HG02973 (cell line): ENCODE data around the gene TUBB.
"Not testable (repeated sequence)": the region's sequence is repeated elsewhere in the genome, so short reads cannot be mapped to it uniquely, and the experiment has no call there.

Experiments
- ATAC-seq: cut with Tn5 transposase; IDR thresholded peaks from one replicate; pipeline ENCODE4 v1.9.1; 2021; ENCODE audit warnings: moderate library complexity; ENCODE audit not compliant: unreplicated experiment

TUBB gene

DNA sequence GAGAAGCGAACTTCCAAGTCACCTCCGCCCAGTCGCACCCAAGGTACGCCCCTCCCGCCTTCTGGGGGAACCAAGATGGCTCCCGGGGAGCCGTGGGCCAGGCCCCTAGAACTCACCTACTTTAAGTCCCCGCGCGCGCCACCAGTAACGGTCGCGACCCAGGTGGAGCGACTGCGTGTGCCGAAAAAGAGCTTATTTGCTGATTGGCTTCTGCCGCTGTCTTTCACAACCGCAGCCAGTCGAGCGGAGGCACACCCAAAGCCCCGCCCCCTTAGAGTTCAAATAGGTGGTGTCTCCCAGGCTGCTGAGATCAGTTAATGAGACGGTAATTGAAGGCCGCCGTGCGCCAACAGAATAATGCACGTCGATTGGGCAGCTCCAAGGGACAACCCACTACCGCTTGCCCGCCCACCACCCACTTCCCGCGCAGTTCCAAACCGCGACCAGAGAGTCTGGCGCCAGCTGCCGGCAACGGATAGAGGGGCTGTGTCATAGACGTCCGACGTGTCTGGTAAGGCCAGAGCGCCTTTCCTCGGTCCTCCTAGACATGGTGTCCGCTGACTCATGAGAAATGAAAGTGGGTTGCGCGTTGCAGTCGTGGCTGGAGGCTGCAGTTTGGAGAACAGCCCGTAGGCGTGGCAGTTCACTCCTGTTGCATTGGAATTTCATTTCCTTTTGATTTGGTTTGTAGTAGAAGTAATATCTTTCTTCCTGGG, 2.9 kb upstream of the TUBB start, which contains the start of gene MDC1:
MDC1 (minus strand) TSS at position 153 of the 716 bp plus-strand sequence. CDS start 2,106 bp downstream, outside the sequence.
- ATAC-seq, result peak; percentile 55

GRCh38 chr6:30717845-30718720, 2.1 kb upstream of the TUBB start:
- not testable (repeated sequence) for ATAC-seq

GRCh38 chr6:30719356-30719755, 796 bp upstream of the TUBB start:
- ATAC-seq, result no peak

DNA sequence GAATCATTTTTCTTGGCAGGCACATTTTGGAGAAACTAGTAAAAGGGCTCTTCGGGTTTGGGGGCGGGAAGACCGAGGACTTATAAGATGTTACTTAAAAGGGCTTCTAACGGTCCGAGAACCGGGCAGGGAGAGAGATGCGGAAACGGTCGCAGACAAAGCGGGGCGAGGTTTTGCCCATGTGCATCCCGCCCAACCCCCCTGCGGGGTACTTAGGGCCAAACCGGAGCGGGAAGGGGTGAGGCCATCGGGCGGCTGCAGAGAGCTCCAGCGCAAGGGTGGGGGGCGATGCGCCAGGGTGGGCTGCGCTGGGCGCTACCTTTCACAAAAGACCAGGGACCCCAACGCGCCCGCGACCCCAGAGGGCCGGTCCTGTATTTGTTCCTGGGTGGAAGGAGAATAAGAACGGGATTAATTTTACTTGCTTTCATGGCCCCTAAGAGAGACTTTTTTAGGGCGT, 616 bp downstream of the TUBB start:
- no peak for ATAC-seq

- no peak for ATAC-seq
Measured at GRCh38 chr6:30721198-30722024, 1.3 kb downstream of the TUBB start.

DNA sequence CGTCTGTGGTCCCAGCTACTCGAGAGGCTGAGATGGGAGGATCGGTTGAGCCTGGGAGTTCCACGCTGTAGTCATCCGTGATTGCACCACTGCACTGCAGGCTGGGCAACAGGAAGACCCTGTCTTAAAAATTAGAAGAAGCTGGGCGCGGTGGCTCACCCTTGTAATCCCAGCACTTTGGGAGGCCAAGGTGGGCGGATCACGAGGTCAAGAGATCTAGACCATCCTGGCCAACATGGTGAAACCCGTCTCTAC, 1.8 kb downstream of the TUBB start:
- ATAC-seq, result not testable (repeated sequence)

GRCh38 chr6:30722280-30723112, 2.3 kb downstream of the TUBB start:
- no peak for ATAC-seq

- ATAC-seq, result not testable (repeated sequence)
Measured at GRCh38 chr6:30723159-30723842, 3.1 kb downstream of the TUBB start.

DNA sequence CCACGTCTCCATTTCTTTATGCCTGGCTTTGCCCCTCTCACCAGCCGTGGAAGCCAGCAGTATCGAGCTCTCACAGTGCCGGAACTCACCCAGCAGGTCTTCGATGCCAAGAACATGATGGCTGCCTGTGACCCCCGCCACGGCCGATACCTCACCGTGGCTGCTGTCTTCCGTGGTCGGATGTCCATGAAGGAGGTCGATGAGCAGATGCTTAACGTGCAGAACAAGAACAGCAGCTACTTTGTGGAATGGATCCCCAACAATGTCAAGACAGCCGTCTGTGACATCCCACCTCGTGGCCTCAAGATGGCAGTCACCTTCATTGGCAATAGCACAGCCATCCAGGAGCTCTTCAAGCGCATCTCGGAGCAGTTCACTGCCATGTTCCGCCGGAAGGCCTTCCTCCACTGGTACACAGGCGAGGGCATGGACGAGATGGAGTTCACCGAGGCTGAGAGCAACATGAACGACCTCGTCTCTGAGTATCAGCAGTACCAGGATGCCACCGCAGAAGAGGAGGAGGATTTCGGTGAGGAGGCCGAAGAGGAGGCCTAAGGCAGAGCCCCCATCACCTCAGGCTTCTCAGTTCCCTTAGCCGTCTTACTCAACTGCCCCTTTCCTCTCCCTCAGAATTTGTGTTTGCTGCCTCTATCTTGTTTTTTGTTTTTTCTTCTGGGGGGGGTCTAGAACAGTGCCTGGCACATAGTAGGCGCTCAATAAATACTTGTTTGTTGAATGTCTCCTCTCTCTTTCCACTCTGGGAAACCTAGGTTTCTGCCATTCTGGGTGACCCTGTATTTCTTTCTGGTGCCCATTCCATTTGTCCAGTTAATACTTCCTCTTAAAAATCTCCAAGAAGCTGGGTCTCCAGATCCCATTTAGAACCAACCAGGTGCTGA, 3.9 kb downstream of the TUBB start:
- ATAC-seq, result not testable (repeated sequence)

DNA sequence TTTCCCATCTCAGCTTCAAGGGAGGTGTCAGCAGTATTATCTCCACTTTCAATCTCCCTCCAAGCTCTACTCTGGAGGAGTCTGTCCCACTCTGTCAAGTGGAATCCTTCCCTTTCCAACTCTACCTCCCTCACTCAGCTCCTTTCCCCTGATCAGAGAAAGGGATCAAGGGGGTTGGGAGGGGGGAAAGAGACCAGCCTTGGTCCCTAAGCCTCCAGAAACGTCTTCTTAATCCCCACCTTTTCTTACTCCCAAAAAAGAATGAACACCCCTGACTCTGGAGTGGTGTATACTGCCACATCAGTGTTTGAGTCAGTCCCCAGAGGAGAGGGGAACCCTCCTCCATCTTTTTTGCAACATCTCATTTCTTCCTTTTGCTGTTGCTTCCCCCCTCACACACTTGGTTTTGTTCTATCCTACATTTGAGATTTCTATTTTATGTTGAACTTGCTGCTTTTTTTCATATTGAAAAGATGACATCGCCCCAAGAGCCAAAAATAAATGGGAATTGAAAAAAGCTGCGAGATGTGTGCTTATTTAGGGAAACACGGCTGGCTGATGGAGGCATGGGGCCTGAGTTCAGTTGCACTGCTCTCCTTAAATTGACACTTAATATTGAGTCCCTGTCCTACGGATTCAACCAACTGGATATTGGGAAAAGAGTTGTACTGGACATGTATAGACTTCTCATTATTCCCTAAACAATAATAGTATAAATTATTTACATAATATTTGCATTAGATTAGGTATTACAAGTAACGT, 4.9 kb downstream of the TUBB start:
- ATAC-seq, result no peak

DNA sequence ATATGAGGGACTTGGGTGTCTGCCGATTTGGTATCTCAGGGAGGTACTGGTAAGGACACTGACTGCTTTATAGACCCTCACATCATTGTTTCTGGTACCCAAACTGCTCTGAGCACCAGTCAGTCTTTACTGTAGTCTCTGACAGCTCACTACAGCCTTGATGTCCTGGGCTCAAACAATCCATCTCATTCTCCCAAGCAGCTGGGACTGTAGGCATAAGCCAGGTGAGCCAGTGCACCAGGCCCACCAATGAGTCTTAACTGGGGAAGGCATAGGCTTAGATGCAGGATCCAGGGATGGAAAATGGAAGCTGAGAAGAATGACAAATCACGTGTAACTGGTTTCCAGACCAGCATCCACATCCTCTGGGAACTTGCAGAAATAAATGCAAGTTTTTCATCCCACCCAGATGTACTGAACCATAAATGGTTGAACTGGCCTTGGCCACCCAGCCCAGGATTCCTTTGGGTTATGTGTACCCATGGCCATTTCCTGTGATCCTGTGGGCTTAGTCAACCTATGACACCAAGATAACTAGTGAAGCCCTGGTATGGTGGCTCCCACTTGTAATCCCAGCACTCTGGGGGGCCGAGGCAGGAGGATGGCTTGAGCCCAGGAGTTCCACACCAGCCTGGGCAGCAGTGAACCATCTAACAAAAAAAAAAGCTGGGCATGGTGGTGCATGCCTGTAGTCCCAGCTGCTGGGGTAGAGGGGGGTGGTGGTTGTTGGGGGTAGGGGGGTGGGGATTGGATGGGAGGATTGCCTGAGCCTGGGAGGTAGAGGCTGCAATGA, 5.8 kb downstream of the TUBB start:
- ATAC-seq, result no peak

GRCh38 chr6:30726506-30727413, 6.6 kb downstream of the TUBB start:
- ATAC-seq, result no peak

DNA sequence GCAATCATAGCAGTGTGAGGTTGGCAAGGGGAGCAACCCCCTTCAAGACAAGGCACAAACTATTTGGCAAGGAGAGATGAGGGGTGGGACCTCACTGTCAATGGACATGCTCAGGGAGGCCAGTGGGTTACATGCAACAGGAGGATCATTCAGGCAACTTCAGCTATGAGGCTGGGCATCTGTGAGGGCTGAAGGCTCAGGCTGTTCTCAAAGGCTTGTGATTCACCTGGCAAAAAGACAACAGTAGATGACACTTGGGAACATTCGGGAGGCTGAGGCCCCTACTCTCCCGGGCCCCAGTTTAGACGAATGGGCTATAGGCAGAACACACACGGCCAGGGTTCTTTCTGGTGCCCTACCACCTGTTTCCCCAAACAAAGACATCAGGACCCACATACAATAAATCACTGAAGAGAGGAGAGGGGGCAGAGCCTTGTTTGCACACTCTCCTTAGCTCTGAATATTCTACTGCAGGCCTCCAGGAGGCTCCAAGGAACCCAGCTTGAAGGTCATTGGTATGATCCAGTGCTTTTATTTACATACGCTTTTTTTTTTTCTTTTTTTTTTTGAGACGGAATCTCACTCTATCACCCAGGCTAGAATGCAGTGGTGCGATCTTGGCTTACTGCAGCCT, 7.9 kb downstream of the TUBB start:
- no peak for ATAC-seq

DNA sequence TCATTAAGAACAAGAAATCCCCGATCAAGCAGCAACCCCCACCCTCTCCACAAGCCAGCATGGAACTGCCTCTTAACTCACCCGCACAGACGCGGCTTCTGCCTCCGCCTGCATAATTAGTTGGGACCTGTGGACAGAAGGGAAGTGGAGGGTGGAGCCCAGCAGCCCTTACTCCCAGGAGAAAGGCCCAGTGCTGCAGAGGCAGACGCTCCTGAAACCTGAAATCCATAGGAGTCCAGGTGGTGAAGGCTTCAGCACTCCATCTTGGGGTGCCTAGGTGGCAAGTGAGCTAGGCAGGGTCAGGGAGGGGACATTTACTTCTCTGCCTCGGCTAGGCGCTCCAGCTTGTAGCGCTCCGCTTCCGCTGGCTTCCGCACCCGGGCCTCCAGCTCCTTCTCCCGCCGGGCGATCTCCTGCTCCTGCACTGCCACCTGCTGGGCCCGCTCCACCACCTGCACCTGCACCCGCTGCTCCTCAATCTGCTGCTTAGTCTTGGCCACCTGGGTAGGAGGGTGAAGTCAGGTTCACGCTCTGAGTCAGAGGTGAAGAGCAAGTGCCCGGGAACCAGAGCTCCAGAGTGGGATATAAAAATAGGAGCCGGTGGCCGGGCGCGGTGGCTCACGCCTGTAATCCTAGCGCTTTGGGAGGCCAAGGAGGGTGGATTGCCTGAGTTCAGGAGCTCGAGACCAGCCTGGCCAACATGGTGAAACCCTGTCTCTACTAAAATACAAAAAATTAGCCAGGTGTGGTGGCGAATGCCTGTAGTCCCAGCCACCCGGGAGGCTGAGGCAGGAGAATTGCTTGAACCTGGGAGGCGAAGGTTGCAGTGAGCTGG, 10.7 kb downstream of the TUBB start:
- ATAC-seq, result no peak
